NOMO-1 treated with DMSO at 0.1 percent for 48 hours (cell line): ENCODE measurements around the gene SPTB.

Source experiments
- DNase-seq: peaks from one replicate; lab custom pipeline; 2025; ENCODE audit not compliant: unreplicated experiment; lab: John Stamatoyannopoulos, UW

SPTB gene

DNA sequence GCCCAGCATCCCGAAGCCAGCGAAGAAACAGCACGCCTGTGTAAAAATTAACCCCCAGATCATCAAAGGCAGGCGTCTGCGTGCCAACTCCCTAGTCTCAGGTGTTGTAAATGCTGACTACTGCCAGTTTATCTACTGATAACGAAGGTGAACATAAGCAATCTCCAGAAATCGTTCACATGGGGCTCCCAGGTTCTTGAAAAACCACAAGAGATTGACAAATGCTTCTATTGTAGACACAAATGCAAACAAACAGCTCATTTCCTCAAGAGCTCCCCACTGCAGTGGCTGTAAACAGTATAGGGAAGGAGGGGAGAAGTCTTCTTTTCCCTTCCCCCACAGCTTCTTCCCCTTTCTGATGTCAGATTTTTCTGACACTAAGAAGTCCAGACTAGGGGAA, 180.8 kb downstream of the SPTB start:
- peak; percentile 92 for DNase-seq

DNA sequence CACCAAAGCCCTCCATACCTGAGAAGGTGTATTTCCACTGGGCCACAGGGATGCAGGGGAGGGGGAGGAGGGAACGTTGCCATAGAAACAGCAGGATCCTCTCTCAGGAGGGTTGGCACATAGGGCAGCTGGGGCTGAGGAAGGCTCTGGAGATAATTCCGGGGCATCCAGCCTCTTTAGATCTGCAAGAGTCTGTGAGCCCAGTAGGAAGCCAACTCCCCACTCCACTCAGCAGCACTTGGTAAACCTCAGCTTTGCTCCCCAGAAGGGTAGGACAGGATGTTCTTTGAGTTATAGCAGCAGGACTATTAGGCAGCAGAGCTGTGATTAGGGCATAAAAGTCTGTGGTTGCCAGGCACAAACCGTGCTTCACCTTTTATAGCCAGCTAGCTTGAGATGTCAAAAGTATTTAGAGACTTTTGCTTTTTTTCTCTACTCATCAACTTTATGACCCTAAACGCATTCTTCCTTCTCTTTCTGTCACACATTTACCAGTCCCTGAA, 183.3 kb downstream of the SPTB start:
- no peak for DNase-seq
